ENCODE results near the gene RASIP1.
"Not testable (repeated sequence)": the region's sequence is repeated elsewhere in the genome, so short reads cannot be mapped to it uniquely, and the experiment has no call there.

GRCh38 chr19:48693629-48694028 is 46.8 kb downstream of the RASIP1 start:
- not testable (repeated sequence) for TF ChIP-seq CTCF, POLR2AphosphoS5, POLR2A (IDR thresholded peaks at IDR 0.05)
